Esophagus muscularis mucosa (tissue), 4 donors: ENCODE measurements around the gene ZDHHC13. TPM values are rescaled to one million over a fixed set of nuclear protein-coding genes. Genes with fewer than 3 reads are reported as not detected.

Source experiments
- DNase-seq: peaks from one replicate; pipeline ENCODE4 v3.0.0-alpha.2; 2017; ENCODE audit errors: extremely low spot score
- H3K27ac ChIP-seq, 4 donors: fragments of 200-600 bp; sonication (generic); replicated peaks in 1 of 4; 1 replicate in 3 of 4; 2 replicates in 1 of 4; pipeline ENCODE4 v1.5.1; 2016 to 2019; ENCODE audit warnings: mild to moderate bottlenecking in 1 of 4
- H3K27me3 ChIP-seq, 4 donors: fragments of 200-600 bp; sonication (generic); one replicate each; pipeline versions ENCODE4 v1.5.1 to v1.6.0; 2016 to 2019
- H3K36me3 ChIP-seq, 4 donors: fragments of 200-600 bp; sonication (generic); one replicate each; pipeline ENCODE4 v1.5.1; 2016 to 2019
- H3K4me1 ChIP-seq, 4 donors: fragments of 200-600 bp; sonication (generic); one replicate each; pipeline ENCODE4 v1.5.1; 2016 to 2019
- H3K4me3 ChIP-seq, 4 donors: fragments of 200-600 bp; sonication (generic); 1 replicate in 2 of 4; 2 replicates in 2 of 4; pipeline ENCODE4 v1.5.1; 2016 to 2019; ENCODE audit warnings: mild to moderate bottlenecking in 4 of 4, moderate library complexity in 1 of 4
- H3K9me3 ChIP-seq, 4 donors: fragments of 200-600 bp; sonication (generic); 1 replicate in 3 of 4; 2 replicates in 1 of 4; pipeline ENCODE4 v1.5.1; 2016 to 2019
- EP300 ChIP-seq: sonication (generic); formaldehyde crosslinking; IDR thresholded peaks from one replicate; pipeline ENCODE4 v1.6.1; 2017; ENCODE audit warnings: antibody characterized with exemption
- POLR2A ChIP-seq: fragments of 450-650 bp; IDR thresholded peaks from one replicate; pipeline ENCODE4 v1.6.1; 2017; ENCODE audit warnings: antibody characterized with exemption, moderate library complexity, mild to moderate bottlenecking, low read depth
- POLR2AphosphoS5 ChIP-seq, 2 donors: sonication (generic); formaldehyde crosslinking; IDR thresholded peaks; one replicate each; pipeline ENCODE4 v1.6.1; 2017; ENCODE audit warnings: antibody characterized with exemption in 2 of 2
- WGBS: methylation state at CpG from one replicate; pipeline ENCODE4 v1.1.5; 2018; 5-methylcytosine and 5-hydroxymethylcytosine counted together
- intact Hi-C: fragments of 100-400 bp; cut with DNase I; formaldehyde crosslinking; loops from one replicate; pipeline ENCODE4 v1.15.1; 2023
- total RNA-seq, 4 donors: library from RNA; depleted of rRNA; stranded (reverse); fragments of >200 nt; gene quantifications; one replicate each; pipeline versions ENCODE4 v1.1.0 to v1.2.1, GENCODE V29; 2016
- TF ChIP-seq, protein P1 (sequence below), 3 experiments: fragments of 200-600 bp in 2 of 3; fragments of 450-650 bp in 1 of 3; sonication (generic) in 2 of 3; IDR thresholded peaks; one replicate each; pipeline ENCODE4 v1.5.1; 2017 to 2019; ENCODE audit warnings: antibody characterized with exemption in 3 of 3, mild to moderate bottlenecking in 2 of 3, moderate library complexity in 1 of 3

ZDHHC13 gene
- total RNA-seq, 4 donors from 2014 or later = 4.1 to 5.5 (median 4.9) TPM

DNA sequence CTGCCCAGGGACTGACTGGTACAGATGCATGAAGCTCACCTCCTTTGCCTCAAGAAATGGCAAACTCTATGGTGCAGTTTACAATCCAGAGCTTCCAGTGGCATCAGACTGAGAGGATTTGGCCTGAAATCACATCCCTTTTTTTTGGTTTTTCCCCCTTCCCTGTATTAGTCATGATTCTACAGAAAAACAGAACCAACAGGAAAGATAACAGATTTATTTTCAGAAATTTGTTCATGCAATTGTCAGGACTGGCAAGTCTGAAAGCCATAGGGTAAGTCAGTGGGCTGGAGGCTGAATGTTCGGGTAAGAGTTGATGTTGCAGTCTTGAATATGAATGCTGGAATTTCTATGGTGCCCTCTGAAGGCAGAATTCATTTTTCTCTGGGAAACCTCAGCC is 12.0 kb upstream of the ZDHHC13 start:
- 100% methylated on average over 1 of the region's 1 CpG for WGBS
- no peaks in the 10 kb centered on the region for H3K36me3 ChIP-seq
- intact Hi-C loops = no loop called here
- peaks cover 0 to 19% (median 0%) of the 10 kb centered on the region in 4 donors for H3K27me3 ChIP-seq
- DNase-seq = peak; percentile 26
- H3K27ac ChIP-seq = no peak overlapping the region
- H3K9me3 ChIP-seq = no peaks in the 10 kb centered on the region
- TF ChIP-seq POLR2A (no peak), POLR2AphosphoS5 (IDR thresholded peaks at IDR 0.05) (no peak), EP300 (no peak)
- TF ChIP-seq, protein P1, sequence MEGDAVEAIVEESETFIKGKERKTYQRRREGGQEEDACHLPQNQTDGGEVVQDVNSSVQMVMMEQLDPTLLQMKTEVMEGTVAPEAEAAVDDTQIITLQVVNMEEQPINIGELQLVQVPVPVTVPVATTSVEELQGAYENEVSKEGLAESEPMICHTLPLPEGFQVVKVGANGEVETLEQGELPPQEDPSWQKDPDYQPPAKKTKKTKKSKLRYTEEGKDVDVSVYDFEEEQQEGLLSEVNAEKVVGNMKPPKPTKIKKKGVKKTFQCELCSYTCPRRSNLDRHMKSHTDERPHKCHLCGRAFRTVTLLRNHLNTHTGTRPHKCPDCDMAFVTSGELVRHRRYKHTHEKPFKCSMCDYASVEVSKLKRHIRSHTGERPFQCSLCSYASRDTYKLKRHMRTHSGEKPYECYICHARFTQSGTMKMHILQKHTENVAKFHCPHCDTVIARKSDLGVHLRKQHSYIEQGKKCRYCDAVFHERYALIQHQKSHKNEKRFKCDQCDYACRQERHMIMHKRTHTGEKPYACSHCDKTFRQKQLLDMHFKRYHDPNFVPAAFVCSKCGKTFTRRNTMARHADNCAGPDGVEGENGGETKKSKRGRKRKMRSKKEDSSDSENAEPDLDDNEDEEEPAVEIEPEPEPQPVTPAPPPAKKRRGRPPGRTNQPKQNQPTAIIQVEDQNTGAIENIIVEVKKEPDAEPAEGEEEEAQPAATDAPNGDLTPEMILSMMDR (IDR thresholded peaks at IDR 0.05) = no peak
- no peaks in the 10 kb centered on the region for H3K4me1 ChIP-seq
- no peak overlapping the region for H3K4me3 ChIP-seq

DNA sequence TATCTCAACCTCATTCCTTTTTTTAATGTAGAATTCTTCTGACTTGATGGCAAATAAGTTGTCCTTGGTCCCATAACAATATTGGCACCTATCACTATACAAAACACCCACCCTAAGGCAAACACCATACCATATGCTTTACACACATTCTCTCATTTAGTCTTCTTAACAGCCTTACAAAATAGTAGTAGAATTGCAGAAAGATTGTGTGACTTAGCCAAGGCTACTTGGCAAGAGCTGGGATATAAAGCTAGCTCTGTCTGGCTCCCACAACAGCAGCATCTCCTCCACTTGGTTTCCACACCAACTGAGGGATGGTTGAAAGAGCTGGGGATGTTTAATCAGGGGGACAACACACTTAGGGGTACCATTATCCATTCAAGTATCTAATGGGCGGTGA is 9.8 kb upstream of the ZDHHC13 start:
- WGBS = 100% methylated on average over 1 of the region's 1 CpG
- no peak for DNase-seq
- no peak for TF ChIP-seq POLR2AphosphoS5 (IDR thresholded peaks at IDR 0.05)
- no peak for TF ChIP-seq POLR2A
- no peak for TF ChIP-seq EP300
- TF ChIP-seq, protein P1 (IDR thresholded peaks at IDR 0.05) = no peak
- H3K4me3 ChIP-seq = no peak overlapping the region
- peaks cover 0 to 22% (median 0%) of the 10 kb centered on the region in 4 donors for H3K27me3 ChIP-seq
- no peaks in the 10 kb centered on the region for H3K36me3 ChIP-seq
- no peak overlapping the region for H3K27ac ChIP-seq
- H3K9me3 ChIP-seq = no peaks in the 10 kb centered on the region
- intact Hi-C loops = no loop called here
- H3K4me1 ChIP-seq = no peaks in the 10 kb centered on the region

DNA sequence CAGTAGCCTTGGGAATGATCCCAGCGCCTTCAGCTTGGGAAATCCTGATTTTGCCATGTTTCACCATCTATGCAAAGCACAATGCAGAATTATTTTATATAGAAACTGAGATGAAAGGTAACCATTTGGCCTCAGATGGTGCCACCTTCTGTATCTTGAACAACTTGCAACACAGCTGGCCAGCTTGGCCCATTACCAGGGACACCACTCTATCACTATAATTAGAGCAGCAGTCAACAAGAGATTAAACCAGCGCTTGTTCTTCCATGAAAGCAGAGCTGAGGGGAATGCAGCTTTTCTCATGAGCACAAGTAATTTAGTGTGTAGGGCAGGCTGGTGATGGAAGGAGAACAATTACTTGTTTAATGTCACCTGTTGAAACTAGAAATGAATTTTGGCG is 6.7 kb upstream of the ZDHHC13 start:
- Histone ChIP-seq H3K4me1 (no peaks in the 10 kb centered on the region), H3K9me3 (no peaks in the 10 kb centered on the region), H3K27ac (no peak overlapping the region), H3K4me3 (no peak overlapping the region), H3K27me3 (peaks cover 0 to 20% (median 0%) of the 10 kb centered on the region in 4 donors), H3K36me3 (no peaks in the 10 kb centered on the region)
- TF ChIP-seq POLR2A = no peak
- no peak for TF ChIP-seq POLR2AphosphoS5 (IDR thresholded peaks at IDR 0.05)
- no peak for TF ChIP-seq EP300
- TF ChIP-seq, protein P1 (IDR thresholded peaks at IDR 0.05) = no peak
- intact Hi-C loops = no loop called here
- no peak for DNase-seq
- 82% methylated on average over 3 of the region's 3 CpGs for WGBS

DNA sequence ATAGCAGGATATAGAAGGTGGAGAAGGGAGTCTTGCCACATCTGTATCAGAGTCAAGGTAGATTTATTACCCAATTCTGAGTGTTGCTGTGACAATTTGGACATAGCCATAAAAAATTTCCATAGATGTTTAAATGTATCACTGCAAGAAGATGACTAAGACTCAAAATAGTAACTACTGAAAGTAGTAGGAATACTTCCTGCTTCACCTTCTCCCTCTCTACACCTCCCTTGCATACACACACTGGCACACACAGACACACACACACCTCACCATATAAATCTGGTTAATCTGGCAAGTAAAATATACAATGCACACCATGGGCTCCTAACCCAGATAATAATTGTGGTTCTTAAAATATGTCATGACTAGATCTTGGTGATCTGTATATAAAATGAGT is 5.2 kb upstream of the ZDHHC13 start:
- no peak for DNase-seq
- no peaks in the 10 kb centered on the region for H3K9me3 ChIP-seq
- H3K4me1 ChIP-seq = peaks cover 0 to 8% (median 3%) of the 10 kb centered on the region in 4 donors
- peaks cover 0 to 21% (median 0%) of the 10 kb centered on the region in 4 donors for H3K27me3 ChIP-seq
- no peak overlapping the region for H3K4me3 ChIP-seq
- intact Hi-C loops = no loop called here
- no peaks in the 10 kb centered on the region for H3K36me3 ChIP-seq
- TF ChIP-seq EP300 (no peak), POLR2AphosphoS5 (IDR thresholded peaks at IDR 0.05) (no peak), POLR2A (no peak)
- TF ChIP-seq, protein P1 (IDR thresholded peaks at IDR 0.05) = no peak
- no peak overlapping the region for H3K27ac ChIP-seq

DNA sequence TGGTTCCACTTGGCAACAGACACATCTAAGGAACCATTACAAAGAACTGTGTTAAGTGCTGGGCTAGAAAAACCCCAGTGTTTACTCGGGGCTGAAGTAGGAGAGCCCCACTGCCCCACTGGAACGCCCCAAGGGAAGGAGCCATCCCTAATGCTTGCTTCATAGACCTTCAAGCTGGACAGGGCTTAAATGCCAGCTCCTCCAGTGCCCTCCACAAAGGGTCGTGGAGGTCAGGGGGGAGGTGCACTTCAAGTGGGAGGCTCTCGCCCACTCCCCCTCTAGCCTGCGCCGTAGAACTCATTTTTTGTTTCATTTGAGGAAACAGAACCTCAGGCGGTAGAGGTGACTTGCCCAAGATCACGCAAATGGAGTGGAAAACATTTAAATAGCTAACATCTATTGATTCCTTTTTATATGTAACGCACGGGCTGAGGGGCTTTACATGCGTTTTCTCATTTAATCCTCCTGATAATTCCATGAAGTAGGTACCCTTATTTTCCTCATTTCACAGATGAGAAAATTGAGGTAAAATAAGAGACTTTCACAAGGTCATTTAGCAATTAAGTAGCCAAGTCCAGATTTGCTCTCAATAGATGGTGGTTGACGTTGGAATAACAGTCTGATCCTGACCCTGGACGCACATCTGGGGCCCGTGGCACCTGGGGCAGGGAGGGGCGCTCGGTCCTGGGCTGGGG is 545 bp upstream of the ZDHHC13 start:
- H3K4me3 ChIP-seq = peak overlapping the region; percentile 67 to 93 (median 74)
- intact Hi-C loops = no loop called here
- peak overlapping the region in 1 of 4 donors; percentile 45 for H3K27ac ChIP-seq
- peaks cover 5 to 22% (median 14%) of the 10 kb centered on the region in 4 donors for H3K4me1 ChIP-seq
- 40% methylated on average over 14 of the region's 16 CpGs for WGBS
- DNase-seq = no peak
- no peaks in the 10 kb centered on the region for H3K36me3 ChIP-seq
- no peaks in the 10 kb centered on the region for H3K9me3 ChIP-seq
- TF ChIP-seq POLR2A (no peak), EP300 (no peak), POLR2AphosphoS5 (IDR thresholded peaks at IDR 0.05) (no peak)
- TF ChIP-seq, protein P1 (IDR thresholded peaks at IDR 0.05) = no peak
- peaks cover 0 to 20% (median 0%) of the 10 kb centered on the region in 4 donors for H3K27me3 ChIP-seq
